ENCODE results near the gene TOP3B. TPM values are rescaled to one million over a fixed set of nuclear protein-coding genes. Genes with fewer than 3 reads are reported as not detected.

Gene TOP3B
- total RNA-seq, 1 experiment from 2014 or later: 68.6 TPM

GRCh38 chr22:21972293-21972779 lies 10.3 kb downstream of the TOP3B start:
- H3K27ac Mint-ChIP-seq: no peak overlapping the region

GRCh38 chr22:21971858-21972275 lies 10.7 kb downstream of the TOP3B start:
- Mint-ChIP-seq H3K27ac (no peak overlapping the region), H3K27me3 (ENCODE audit: low read depth) (peaks cover 2% of the 10 kb centered on the region; the same call in 1 of the 2 replicates), H3K4me3 (no peak overlapping the region), H3K9me3 (no peaks in the 10 kb centered on the region), H3K4me1 (no peaks in the 10 kb centered on the region), H3K36me3 (peaks cover 54% of the 10 kb centered on the region)
- ChIA-PET CTCF (interaction anchor here (0.7 to 3.7 kb wide), 35 partner anchors 9 to 306 kb away, joined by 3 to 32 read pairs (median 5); partner anchors contain the start of genes PPIL2, PPM1F and TOP3B), POLR2A (no interaction called here)
- DNase-seq (ENCODE audit: low spot score) (no peak), ATAC-seq (no peak)
- TF ChIP-seq ZBTB43 (CRISPR knock-in tag; IDR thresholded peaks at IDR 0.05): no peak
- TF ChIP-seq GABPB1 (CRISPR knock-in tag; IDR thresholded peaks at IDR 0.05): no peak
- no peak for TF ChIP-seq IRF2 (CRISPR knock-in tag; IDR thresholded peaks at IDR 0.05; ENCODE audit: borderline replicate concordance, low read depth)
- no peak for TF ChIP-seq KAT7 (CRISPR knock-in tag; IDR thresholded peaks at IDR 0.05; ENCODE audit: borderline replicate concordance)
- no peak for TF ChIP-seq CBFB (CRISPR knock-in tag; IDR thresholded peaks at IDR 0.05; ENCODE audit: low read depth)
- TF ChIP-seq ETV6 (CRISPR knock-in tag; IDR thresholded peaks at IDR 0.05): no peak
- no peak for TF ChIP-seq E2F4 (CRISPR knock-in tag; IDR thresholded peaks at IDR 0.05; ENCODE audit: borderline replicate concordance, low read depth)
- TF ChIP-seq ZNF532 (CRISPR knock-in tag; IDR thresholded peaks at IDR 0.05; ENCODE audit: borderline replicate concordance): no peak
- no peak for TF ChIP-seq IRF1 (CRISPR knock-in tag; IDR thresholded peaks at IDR 0.05)

More at GRCh38 chr22:21972293-21972779, 10.3 kb downstream of the TOP3B start:
- ChIA-PET POLR2A (no interaction called here), CTCF (interaction anchor here (0.6 to 3.7 kb wide), 42 partner anchors 9 to 1034 kb away, joined by 3 to 32 read pairs (median 4); partner anchors contain the start of genes PPIL2, PPM1F and TOP3B)
- no peak overlapping the region for H3K4me3 Mint-ChIP-seq
- ATAC-seq: peak; percentile 92
- DNase-seq (ENCODE audit: low spot score): peak; percentile 78
- H3K4me1 Mint-ChIP-seq: no peaks in the 10 kb centered on the region
- H3K9me3 Mint-ChIP-seq: no peaks in the 10 kb centered on the region
- peaks cover 49% of the 10 kb centered on the region for H3K36me3 Mint-ChIP-seq
- no peak for TF ChIP-seq MXD4 (CRISPR knock-in tag; IDR thresholded peaks at IDR 0.05; ENCODE audit: borderline replicate concordance)
- no peak for TF ChIP-seq IRF2 (CRISPR knock-in tag; IDR thresholded peaks at IDR 0.05; ENCODE audit: borderline replicate concordance, low read depth)
- no peak for TF ChIP-seq ZNF532 (CRISPR knock-in tag; IDR thresholded peaks at IDR 0.05; ENCODE audit: borderline replicate concordance)
- peak; percentile 78 for TF ChIP-seq CTCF (IDR thresholded peaks at IDR 0.05)
- peaks cover 3% of the 10 kb centered on the region; the same call in 1 of the 2 replicates for H3K27me3 Mint-ChIP-seq (ENCODE audit: low read depth)
